T47D (cell line): ENCODE data around the gene ARHGEF19.

Experiments used
- DNase-seq, 2 experiments: peaks; one replicate each; pipeline versions ENCODE4 v3.0.0 to v3.0.0-alpha.2; 2011 to 2012; ENCODE audit warnings: low read depth in 1 of 2, low spot score in 1 of 2
- JUND ChIP-seq: IDR thresholded peaks from 2 replicates; pipeline ENCODE4 v1.6.1; 2012; ENCODE audit warnings: low read depth
- in situ Hi-C: cut with HindIII; loops from 2 replicates; pipeline ENCODE4 v1.10.0; 2016; ENCODE audit warnings: low sequenced_read_pairs, low pct_unique_long_range_greater_than_20kb

Gene ARHGEF19

DNA sequence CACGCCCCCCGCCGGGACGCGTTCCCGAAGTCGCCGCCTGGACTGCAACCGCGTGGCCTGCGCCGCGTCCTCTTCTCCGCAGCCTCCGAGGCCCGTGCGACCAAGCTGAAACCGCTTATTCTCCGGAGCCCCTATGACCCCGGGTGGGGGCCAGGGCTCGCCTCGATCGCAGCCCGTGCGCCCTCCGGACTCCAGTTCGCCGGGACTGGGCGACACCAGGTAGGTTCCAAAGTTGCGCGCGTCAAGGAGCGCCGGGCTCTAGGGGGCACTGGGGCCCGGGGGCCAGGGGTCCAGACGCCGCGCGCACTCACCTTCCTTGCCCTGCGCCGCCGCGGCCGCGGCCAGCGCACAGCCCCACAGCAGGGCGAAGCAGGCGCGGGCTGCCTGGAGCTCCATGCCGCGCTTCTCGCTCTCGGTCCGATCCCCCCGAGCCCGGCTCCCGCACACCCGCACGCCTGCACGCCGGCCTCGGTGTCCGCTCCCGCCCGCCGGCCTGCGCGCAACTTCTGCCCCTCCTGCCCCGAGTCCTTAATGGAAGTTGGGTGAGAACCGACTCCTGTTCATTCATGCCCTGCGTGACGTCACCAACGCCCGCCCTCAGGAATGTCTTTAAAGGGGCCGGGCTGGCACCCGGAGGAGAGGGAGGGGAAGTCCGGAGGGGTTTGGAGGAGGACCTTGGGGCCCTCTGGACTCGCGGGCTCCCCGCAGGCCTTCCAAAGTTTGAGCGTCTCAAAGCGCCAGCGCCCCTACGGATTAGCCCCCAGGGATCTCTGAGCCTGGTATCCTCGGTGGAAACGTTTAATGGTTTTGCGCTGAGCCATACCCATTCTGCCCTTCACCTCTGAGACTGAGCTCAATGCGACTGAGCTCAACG lies 56.7 kb downstream of the ARHGEF19 start, which contains the start of gene EPHA2:
TSS of gene EPHA2 (minus strand) at position 533 of the 874 bp plus-strand sequence. CDS start at position 396, 137 bp downstream.
- peak; percentile 84 to 85 for DNase-seq
- in situ Hi-C loops, result no loop called here
- TF ChIP-seq JUND, result no peak

DNA sequence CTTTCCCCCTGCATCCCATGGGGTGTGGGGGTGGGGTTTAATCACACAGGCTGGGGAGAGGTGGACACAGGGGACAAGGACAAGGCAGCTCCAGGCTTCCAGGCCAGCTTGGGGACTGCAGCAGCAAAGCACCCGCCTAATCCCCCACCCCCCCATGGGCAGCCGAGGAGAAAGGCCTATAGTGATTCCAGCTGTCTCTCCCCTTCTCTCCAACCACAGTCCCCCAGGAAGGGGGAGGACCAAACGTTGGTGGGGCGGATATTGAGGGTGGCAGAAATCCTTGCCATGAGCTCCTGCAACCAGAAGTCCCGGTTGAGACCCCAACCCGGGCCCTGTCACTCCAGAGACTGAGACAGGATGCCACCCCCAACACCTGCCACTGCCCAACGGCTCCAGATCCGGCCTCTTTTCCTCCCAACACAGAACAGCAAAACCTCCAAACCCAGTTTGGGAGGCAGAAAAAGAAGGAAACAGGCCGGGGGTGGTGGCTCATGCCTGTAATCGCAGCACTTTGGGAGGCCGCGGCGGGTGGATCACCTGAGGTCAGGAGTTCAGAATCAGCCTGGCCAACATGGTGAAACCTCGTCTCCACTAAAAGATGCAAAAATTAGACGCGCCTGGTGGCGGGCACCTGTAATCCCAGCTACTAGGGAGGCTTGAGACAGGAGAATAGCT lies 58.3 kb downstream of the ARHGEF19 start:
- TF ChIP-seq JUND, result no peak
- DNase-seq, result no peak
- in situ Hi-C loops, result no loop called here

DNA sequence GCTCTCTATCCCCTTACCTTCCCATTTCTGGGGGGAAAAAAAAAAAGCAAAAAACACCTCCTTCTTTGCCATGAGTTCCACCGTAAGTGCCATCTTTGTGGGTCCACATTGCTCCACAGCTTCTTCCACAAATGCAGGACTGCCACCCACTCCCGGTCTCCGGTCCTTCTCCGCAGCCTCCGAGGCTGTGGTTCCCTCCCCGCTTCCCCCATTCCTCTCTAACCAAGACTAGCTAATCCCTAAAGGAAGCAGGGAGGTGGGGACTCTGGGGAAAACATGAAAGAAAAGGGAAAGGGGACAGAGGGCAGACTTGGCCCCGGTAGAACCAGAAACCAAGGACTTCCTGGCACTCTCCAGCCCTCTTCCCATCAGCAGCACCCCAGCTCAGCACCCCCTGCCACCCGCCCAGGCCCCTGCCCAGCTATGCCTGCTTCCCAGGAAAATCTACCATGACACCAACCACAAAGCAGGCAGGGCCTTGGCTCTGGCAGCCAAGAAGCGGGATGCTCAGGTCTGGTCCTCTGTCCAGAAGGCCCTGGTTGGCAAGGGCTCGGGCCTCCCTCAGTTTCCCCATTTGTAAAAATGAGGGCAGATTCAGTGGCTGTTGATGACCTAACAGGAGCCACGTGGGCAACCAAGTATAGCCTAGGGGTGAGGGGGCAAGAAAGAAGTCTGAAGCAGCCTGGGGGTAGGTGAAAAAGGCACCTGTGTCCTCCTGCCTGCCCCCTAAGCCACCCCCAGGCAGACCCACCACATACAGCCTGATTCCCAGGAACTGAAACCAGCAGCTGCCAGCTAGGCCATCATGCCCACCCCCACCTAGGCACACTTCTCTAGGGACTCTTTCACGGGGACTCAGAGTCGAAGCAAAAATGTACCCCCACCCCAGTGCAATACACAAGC lies 59.1 kb downstream of the ARHGEF19 start:
- TF ChIP-seq JUND, result no peak
- in situ Hi-C loops, result no loop called here
- DNase-seq, result no peak

DNA sequence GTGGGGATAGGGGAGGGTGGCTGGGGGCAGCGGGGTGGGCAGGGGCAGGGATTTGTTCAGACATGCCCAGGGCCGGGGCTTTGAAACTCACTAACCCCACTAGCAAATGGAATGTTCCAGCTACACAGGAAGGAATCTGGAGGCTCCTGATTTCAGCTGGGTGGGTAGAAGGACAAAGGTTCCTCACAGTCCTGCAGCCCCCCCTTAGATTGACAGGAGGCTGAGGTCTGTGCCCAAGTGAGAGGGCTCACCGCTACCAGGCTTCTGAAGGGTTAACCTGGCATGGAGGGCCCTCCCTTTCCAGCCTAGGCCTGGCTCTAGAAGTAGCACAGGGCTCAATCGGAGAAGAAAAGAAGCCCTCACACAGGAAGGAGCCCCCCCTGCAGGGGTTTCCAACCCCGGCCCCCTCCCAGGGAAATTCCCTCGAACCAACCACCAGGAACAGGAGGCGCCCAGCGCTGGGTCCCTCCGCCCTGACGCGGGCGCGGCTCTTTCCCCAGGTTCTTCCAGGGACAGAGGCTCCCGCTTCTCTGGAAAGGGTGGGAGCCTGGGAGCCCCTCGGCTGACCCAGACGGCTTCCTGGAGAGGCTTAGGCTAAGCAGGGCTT lies 59.9 kb downstream of the ARHGEF19 start:
- DNase-seq, result no peak
- in situ Hi-C loops, result no loop called here
- TF ChIP-seq JUND, result no peak

DNA sequence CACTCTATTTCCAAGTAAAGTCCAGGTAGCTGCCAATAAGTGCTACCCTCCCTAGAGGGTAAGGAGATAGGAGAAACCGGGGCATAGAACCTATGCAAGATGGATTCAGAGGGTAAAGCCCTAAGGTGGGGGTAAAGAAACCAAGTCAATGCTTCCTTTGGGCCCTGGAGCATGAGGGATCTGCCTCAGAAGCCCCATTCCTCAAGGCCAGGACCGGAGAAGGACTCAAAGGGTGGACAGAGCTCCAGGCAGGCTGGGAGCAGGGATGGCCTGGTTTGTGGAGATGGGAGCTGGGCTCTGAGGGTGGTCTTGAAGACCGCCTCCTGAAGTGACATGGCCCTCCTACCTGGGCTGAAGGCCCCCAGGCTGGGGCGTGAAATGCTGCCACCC lies 60.5 kb downstream of the ARHGEF19 start:
- TF ChIP-seq JUND, result no peak
- in situ Hi-C loops, result no loop called here
- no peak for DNase-seq

DNA sequence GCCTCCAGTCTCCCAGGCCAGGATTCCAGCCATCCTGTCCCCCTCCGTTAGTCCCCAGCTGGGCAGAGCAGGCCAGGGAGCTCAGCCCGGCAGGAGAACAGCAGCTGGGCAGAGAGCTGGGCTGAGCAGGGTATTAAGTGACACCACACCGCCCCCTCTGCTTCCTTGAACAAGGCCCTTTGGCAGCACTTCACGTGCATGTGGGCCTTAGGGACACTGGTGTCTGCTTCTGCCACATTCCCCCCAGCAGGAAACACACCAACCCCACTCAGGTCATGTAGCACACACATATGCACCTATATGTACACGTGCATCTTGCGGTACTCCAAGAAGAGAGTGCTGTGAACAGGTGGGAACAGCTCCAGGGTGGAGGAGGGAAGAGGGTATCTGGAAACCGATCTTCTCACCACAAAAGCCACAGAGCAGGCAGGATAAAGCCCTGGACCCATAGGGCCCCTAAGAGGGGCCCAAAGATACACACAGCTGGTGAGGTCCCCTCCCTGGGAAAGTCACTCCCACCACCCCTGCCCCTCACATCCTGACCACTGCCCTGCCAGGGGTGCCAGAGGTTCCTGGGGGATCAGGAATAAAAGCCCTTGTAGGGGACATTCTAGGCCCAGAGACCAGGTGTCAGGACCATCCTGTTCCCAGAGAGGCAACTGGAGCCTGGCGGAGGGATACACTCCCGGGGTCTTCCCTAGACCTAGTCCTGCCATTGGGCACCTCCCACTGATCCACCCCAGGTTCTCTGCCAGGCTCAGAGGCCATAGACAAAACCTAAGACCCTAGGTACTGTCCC lies 61.1 kb downstream of the ARHGEF19 start:
- in situ Hi-C loops, result no loop called here
- no peak for TF ChIP-seq JUND
- DNase-seq, result peak in 1 of 2 experiments; percentile 44

DNA sequence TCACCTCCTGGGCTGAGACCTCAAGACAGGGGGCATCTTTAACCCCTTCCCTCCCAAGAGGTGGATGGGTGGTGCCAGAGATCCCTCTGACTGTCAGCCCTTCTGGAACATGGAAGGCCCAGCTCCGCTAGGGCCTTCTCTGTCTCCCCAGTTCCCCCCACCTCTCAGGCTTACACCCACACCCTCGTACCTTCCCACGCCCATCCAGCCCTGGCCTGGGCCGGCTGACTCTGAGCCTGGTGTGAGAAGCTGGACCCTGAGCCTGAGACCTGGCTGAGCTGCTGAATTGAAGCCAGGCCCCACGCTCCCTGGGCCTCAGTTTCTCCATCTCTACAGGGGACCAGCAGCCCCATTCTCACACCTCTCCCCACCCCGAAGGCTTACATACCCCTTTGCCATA lies 61.9 kb downstream of the ARHGEF19 start:
- in situ Hi-C loops, result no loop called here
- DNase-seq, result no peak
- no peak for TF ChIP-seq JUND

DNA sequence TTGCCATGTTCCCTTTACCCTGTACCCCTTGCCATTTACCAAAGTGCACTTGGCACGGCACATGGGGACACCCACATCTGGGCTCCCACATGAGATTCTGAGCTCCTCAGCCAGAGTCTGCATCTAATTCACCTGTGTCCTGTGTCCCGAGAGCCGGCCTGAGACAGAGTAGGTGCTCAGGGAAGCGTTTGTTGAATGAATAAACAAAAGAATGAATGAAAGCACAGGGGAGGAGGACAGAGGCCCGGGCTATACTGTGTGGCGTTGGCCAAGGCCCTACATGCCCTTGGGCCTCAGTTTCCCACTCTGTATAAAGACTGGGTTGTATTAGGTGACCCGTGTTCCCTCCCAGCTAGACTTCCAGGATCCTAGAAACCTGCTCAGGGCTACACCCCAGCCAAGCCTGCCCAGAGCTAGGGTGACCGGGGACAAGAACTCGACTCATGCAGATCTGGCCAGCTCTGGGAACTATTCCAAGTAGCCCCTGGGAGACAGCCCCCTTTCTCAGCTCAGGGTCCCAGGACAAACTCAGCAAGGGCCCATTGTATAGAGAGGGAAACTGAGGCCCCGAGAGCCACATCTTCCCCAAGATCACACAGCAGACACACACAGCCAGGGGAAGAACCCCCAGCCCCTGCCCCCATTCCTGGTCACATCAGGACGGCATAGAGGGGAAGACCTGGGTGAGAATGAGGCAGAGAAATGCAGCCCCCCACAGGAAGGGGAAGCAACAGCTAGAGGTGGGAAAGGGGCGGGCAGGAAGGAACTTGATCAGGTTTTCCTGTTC lies 62.6 kb downstream of the ARHGEF19 start:
- no peak for DNase-seq
- in situ Hi-C loops, result no loop called here
- TF ChIP-seq JUND, result no peak

DNA sequence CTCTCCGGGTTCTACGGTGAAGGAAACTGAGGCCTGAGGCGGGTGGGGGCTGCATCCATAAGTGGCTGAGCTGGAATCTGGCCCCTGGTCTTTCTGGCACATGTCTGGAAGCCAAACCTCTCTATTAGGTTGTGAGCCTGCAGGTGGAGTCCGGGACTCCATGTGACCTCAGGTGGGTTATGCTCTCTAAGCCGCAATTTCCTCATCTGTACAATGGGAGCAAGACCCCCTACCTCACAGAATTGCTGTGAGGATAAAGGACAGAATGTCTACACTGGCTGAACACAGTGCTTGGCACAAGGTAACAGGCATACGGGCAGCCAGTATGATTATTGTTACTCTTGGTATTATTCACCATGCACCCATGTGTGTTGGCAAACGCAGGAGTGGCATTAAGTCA lies 63.3 kb downstream of the ARHGEF19 start:
- DNase-seq, result no peak
- in situ Hi-C loops, result no loop called here
- no peak for TF ChIP-seq JUND

DNA sequence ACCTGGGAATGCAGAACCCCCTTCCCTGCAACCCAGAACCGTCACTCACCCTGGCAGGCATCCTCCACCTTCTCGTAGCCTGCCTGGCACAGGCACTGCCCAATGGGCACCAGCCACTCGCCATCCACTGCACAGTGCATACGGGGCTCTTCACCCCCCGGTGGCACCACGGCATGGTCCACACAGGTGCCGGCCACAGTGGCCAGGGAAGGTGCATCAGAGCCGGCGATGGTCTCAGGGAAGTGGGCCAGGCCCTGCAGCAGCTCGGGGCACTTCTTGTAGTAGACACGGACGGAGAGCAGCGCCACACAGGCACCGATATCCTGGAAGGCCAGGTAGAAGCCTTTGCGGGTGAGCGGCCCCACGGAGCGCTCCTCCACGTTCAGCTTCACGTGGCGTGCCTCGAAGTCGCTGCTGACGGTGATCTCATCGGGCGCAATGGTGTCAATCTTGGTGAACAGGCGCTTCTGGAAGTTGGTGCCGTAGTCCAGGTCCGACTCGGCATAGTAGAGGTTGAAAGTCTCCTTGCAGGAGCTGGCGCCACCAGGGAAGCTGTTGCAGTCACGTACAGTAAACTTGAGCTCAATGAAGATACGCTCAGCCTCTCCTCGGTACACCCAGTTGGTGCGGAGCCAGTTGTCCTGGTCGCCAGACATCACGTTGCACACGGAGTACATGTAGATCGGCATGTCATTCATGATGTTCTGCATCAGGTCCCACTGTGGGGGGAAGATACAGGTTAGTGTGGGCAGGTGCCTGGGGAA lies 63.9 kb downstream of the ARHGEF19 start:
- TF ChIP-seq JUND, result no peak
- no peak for DNase-seq
- in situ Hi-C loops, result no loop called here
